Measurements from ENCODE around the gene PREP. TPM values are rescaled to one million over a fixed set of nuclear protein-coding genes. Genes with fewer than 3 reads are reported as not detected.

The PREP gene
- total and polyA plus RNA-seq, 8 donors, result 11.0 to 53.3 (median 18.1) TPM

- DNase-seq, result peak in 1 of 2 donors; percentile 59
- peak overlapping the region in 2 of 5 donors; percentile 36 to 42 for H3K27ac ChIP-seq
- no peak overlapping the region for H3K4me3 ChIP-seq
- H3K9me3 ChIP-seq, result no peaks in the 10 kb centered on the region
- WGBS, 5 donors, result 74 to 88% (median 84%) methylated on average over 7 of the region's 7 CpGs
- peaks cover 29 to 99% (median 95%) of the 10 kb centered on the region in 4 donors for H3K36me3 ChIP-seq
- no peaks in the 10 kb centered on the region for H3K4me1 ChIP-seq
- intact Hi-C loops (cut with DNase I; ENCODE audit: low total_unique reads), result no loop called here
- no peak for TF ChIP-seq CTCF (IDR thresholded peaks at IDR 0.05)
- TF ChIP-seq EP300 (IDR thresholded peaks at IDR 0.05), result no peak
- no peak for TF ChIP-seq POLR2AphosphoS5 (IDR thresholded peaks at IDR 0.05)
- TF ChIP-seq POLR2A (IDR thresholded peaks at IDR 0.05), result no peak
- H3K27me3 ChIP-seq, result no peaks in the 10 kb centered on the region
These were observed 122.8 kb downstream of the PREP start for GRCh38 chr6:105280033-105280432.

GRCh38 chr6:105279463-105279862, 123.4 kb downstream of the PREP start:
- intact Hi-C loops (cut with DNase I; ENCODE audit: low total_unique reads), result no loop called here
- Histone ChIP-seq H3K4me3 (no peak overlapping the region), H3K36me3 (peaks cover 29 to 96% (median 91%) of the 10 kb centered on the region in 4 donors), H3K27me3 (no peaks in the 10 kb centered on the region), H3K27ac (peak overlapping the region in 2 of 5 donors; percentile 36 to 59), H3K4me1 (no peaks in the 10 kb centered on the region), H3K9me3 (no peaks in the 10 kb centered on the region)
- WGBS, 5 donors, result 91 to 99% (median 96%) methylated on average over 3 of the region's 3 CpGs
- TF ChIP-seq POLR2AphosphoS5 (IDR thresholded peaks at IDR 0.05) (no peak), CTCF (IDR thresholded peaks at IDR 0.05) (no peak), EP300 (IDR thresholded peaks at IDR 0.05) (no peak), POLR2A (IDR thresholded peaks at IDR 0.05) (no peak)
- DNase-seq, result no peak

GRCh38 chr6:105278813-105279212, 124.1 kb downstream of the PREP start:
- Histone ChIP-seq H3K27ac (no peak overlapping the region), H3K4me1 (peaks cover 0 to under 1% (median 0%) of the 10 kb centered on the region in 4 donors), H3K4me3 (no peak overlapping the region), H3K27me3 (no peaks in the 10 kb centered on the region), H3K36me3 (peaks cover 23 to 90% (median 85%) of the 10 kb centered on the region in 4 donors), H3K9me3 (no peaks in the 10 kb centered on the region)
- 56 to 84% (median 77%) methylated on average over 3 of the region's 3 CpGs for WGBS, 5 donors
- intact Hi-C loops (cut with DNase I; ENCODE audit: low total_unique reads), result no loop called here
- TF ChIP-seq POLR2A (IDR thresholded peaks at IDR 0.05), result no peak
- TF ChIP-seq POLR2AphosphoS5 (IDR thresholded peaks at IDR 0.05), result no peak
- DNase-seq, result no peak

- no peak for DNase-seq
These were observed 124.8 kb downstream of the PREP start for GRCh38 chr6:105278035-105278434.

More at GRCh38 chr6:105278035-105278434, 124.8 kb downstream of the PREP start:
- no peak for TF ChIP-seq POLR2AphosphoS5 (IDR thresholded peaks at IDR 0.05)
- TF ChIP-seq EP300 (IDR thresholded peaks at IDR 0.05), result no peak
- no peak for TF ChIP-seq POLR2A (IDR thresholded peaks at IDR 0.05)
- TF ChIP-seq CTCF (IDR thresholded peaks at IDR 0.05), result no peak
- no peaks in the 10 kb centered on the region for H3K27me3 ChIP-seq
- WGBS, 5 donors, result 90 to 94% (median 92%) methylated on average over 20 of the region's 20 CpGs
- H3K9me3 ChIP-seq, result no peaks in the 10 kb centered on the region
- no peak overlapping the region for H3K4me3 ChIP-seq
- peaks cover 23 to 83% (median 80%) of the 10 kb centered on the region in 4 donors for H3K36me3 ChIP-seq
- intact Hi-C loops (cut with DNase I; ENCODE audit: low total_unique reads), result no loop called here
- peaks cover 0 to 8% (median 2%) of the 10 kb centered on the region in 4 donors for H3K4me1 ChIP-seq
- no peak overlapping the region for H3K27ac ChIP-seq
